ENCODE data around the gene BSND.

DNA sequence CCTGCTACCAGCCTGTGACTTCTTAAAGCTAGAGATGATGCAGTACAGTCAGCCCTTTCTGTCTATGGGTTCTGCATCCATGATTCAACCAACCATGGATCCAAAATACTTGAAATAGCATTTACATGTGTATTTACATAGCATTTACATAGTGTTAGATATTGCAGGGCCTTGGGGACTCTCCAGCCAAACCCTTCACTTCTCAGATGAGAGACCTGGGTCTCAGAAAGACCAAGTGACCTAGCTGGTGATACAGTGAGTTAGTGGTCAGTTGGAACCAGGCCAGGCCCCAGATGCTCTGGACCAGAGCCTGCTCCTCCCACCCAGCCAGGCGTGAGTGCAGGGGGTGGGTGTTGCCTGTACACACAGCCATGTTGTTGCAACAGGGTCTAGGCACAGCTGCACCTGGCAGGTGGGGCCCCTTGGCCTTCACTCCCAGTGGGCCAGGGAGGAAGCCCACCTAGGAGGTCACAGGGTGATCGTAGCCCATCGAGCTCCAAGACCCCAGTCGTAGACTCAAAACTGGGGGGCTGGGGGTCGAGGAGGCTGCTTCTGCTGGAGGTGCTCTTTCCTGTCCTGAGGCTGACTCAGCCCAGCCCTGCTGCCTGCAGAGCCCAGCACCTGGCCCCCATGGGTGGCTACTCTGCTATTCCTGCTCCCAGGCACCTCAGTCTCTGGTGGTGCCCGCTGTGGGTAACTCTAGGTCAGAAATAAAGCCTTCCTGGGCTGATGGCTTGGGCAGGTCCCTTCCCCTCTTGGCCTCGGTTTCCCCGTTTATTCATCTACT lies 10.6 kb upstream of the BSND start:
- TF ChIP-seq POLR2AphosphoS5 (IDR thresholded peaks at IDR 0.05) = no peak
- TF ChIP-seq, protein P1, sequence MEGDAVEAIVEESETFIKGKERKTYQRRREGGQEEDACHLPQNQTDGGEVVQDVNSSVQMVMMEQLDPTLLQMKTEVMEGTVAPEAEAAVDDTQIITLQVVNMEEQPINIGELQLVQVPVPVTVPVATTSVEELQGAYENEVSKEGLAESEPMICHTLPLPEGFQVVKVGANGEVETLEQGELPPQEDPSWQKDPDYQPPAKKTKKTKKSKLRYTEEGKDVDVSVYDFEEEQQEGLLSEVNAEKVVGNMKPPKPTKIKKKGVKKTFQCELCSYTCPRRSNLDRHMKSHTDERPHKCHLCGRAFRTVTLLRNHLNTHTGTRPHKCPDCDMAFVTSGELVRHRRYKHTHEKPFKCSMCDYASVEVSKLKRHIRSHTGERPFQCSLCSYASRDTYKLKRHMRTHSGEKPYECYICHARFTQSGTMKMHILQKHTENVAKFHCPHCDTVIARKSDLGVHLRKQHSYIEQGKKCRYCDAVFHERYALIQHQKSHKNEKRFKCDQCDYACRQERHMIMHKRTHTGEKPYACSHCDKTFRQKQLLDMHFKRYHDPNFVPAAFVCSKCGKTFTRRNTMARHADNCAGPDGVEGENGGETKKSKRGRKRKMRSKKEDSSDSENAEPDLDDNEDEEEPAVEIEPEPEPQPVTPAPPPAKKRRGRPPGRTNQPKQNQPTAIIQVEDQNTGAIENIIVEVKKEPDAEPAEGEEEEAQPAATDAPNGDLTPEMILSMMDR (IDR thresholded peaks at IDR 0.05) = no peak
- TF ChIP-seq POLR2A (IDR thresholded peaks at IDR 0.05) = no peak
- no peak for TF ChIP-seq EP300 (IDR thresholded peaks at IDR 0.05)

All from stomach (tissue), 4 donors.